HUDEP-2 (cell line): ENCODE results near the gene DNAJC13.

Experiments used
- DNase-seq, 76 experiments: peaks; one replicate each; lab custom pipeline; 2025; ENCODE audit not compliant: unreplicated experiment in 76 of 76; lab: John Stamatoyannopoulos, UW

The DNAJC13 gene

DNA sequence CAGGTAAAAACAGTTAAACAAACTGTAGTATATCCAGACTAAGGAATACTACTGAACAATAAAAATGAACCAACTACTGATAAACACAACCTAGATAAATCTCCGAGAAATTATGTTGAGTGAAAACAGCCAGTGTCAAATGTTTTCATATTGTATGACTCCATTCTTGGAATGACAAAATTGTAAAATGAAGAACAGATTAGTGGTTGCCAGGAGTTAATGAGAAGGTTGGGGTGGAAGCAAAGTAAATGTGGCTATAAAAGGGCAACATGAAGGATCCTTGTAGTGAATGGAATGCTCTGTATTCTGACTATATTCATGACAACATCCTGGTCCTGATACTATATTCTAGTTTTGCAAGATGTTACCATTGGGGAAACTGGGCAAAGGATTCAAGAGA is 152.3 kb downstream of the DNAJC13 start:
- DNase-seq, result no peak

DNA sequence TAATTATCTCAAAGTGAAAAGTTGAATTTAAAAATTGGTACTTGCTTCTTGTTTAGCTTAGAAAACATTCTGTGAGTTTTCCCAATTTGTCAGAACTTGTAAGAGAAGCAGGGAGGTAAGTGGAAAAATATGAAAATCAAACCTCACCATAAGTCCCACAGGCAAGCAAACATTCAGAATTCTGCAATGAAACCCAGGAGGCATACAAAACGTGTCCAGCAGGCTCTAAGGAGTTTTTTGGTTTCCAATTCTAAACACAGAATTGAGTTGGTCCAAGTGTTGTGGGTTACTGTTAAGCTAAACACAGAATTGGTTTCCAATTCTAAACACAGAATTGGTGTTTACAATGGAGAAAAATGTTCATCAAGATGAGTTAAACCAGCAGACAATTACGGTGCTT is 152.7 kb downstream of the DNAJC13 start:
- no peak for DNase-seq

- DNase-seq, result no peak
Measured at GRCh38 chr3:132573797-132574211, 156.5 kb downstream of the DNAJC13 start.

- no peak for DNase-seq
Measured at GRCh38 chr3:132587401-132587800, 170.1 kb downstream of the DNAJC13 start.
